ENCODE results near the gene PCDH8. TPM values are rescaled to one million over a fixed set of nuclear protein-coding genes. Genes with fewer than 3 reads are reported as not detected.
A peak's percentile ranks its signal among the peaks of the same experiment; 100 is the strongest.

PCDH8 gene
- not detected for total RNA-seq
- long read RNA-seq, result 0 reads

- DNase-seq (peak; percentile 47), ATAC-seq (ENCODE audit: poor library complexity) (no peak)
- intact Hi-C loops (cut with DNase I), result no loop called here
Measured at GRCh38 chr13:52848455-52849195, at the start of gene PCDH8. PCDH8 (minus strand) TSS chr13:52848640; CDS start chr13:52848436, 204 bp downstream.

- peak; percentile 47 for DNase-seq
- intact Hi-C loops (cut with DNase I), result no loop called here
- peak; percentile 73 for ATAC-seq (ENCODE audit: poor library complexity)
Measured at GRCh38 chr13:52896827-52897659, 48.6 kb upstream of the PCDH8 start.

GRCh38 chr13:52894413-52894812 lies 46.0 kb upstream of the PCDH8 start:
- intact Hi-C loops (cut with DNase I), result no loop called here
- DNase-seq (no peak), ATAC-seq (ENCODE audit: poor library complexity) (no peak)

GRCh38 chr13:52892925-52893324 lies 44.5 kb upstream of the PCDH8 start:
- intact Hi-C loops (cut with DNase I), result no loop called here
- ATAC-seq (ENCODE audit: poor library complexity), result no peak
- no peak for DNase-seq

- ATAC-seq (ENCODE audit: poor library complexity) (no peak), DNase-seq (no peak)
- intact Hi-C loops (cut with DNase I), result no loop called here
Measured at GRCh38 chr13:52891706-52892105, 43.3 kb upstream of the PCDH8 start.

- no peak for DNase-seq
- ATAC-seq (ENCODE audit: poor library complexity), result no peak
- intact Hi-C loops (cut with DNase I), result no loop called here
Measured at GRCh38 chr13:52887165-52887564, 38.7 kb upstream of the PCDH8 start.

- ATAC-seq (ENCODE audit: poor library complexity) (no peak), DNase-seq (no peak)
- intact Hi-C loops (cut with DNase I), result no loop called here
Measured at GRCh38 chr13:52885141-52885540, 36.7 kb upstream of the PCDH8 start.

GRCh38 chr13:52884429-52885010 lies 36.1 kb upstream of the PCDH8 start:
- intact Hi-C loops (cut with DNase I), result no loop called here
- DNase-seq, result no peak
- ATAC-seq (ENCODE audit: poor library complexity), result peak; percentile 60

- DNase-seq, result no peak
- no peak for ATAC-seq (ENCODE audit: poor library complexity)
- intact Hi-C loops (cut with DNase I), result no loop called here
Measured at GRCh38 chr13:52882785-52883184, 34.3 kb upstream of the PCDH8 start.

GRCh38 chr13:52879950-52880741 lies 31.7 kb upstream of the PCDH8 start:
- intact Hi-C loops (cut with DNase I), result no loop called here
- no peak for ATAC-seq (ENCODE audit: poor library complexity)
- DNase-seq, result no peak

GRCh38 chr13:52878831-52879230 lies 30.4 kb upstream of the PCDH8 start:
- intact Hi-C loops (cut with DNase I), result no loop called here
- no peak for ATAC-seq (ENCODE audit: poor library complexity)
- no peak for DNase-seq

- intact Hi-C loops (cut with DNase I), result no loop called here
- DNase-seq, result no peak
- ATAC-seq (ENCODE audit: poor library complexity), result no peak
Measured at GRCh38 chr13:52870143-52870542, 21.7 kb upstream of the PCDH8 start.

- ATAC-seq (ENCODE audit: poor library complexity) (no peak), DNase-seq (no peak)
- intact Hi-C loops (cut with DNase I), result no loop called here
Measured at GRCh38 chr13:52869621-52870020, 21.2 kb upstream of the PCDH8 start.

GRCh38 chr13:52869050-52869449 lies 20.6 kb upstream of the PCDH8 start:
- DNase-seq, result no peak
- intact Hi-C loops (cut with DNase I), result no loop called here
- no peak for ATAC-seq (ENCODE audit: poor library complexity)

- ATAC-seq (ENCODE audit: poor library complexity), result no peak
- intact Hi-C loops (cut with DNase I), result no loop called here
- no peak for DNase-seq
Measured at GRCh38 chr13:52868190-52868589, 19.8 kb upstream of the PCDH8 start.

- intact Hi-C loops (cut with DNase I), result no loop called here
- DNase-seq (no peak), ATAC-seq (ENCODE audit: poor library complexity) (no peak)
Measured at GRCh38 chr13:52864941-52865340, 16.5 kb upstream of the PCDH8 start.

- intact Hi-C loops (cut with DNase I), result no loop called here
- no peak for DNase-seq
- ATAC-seq (ENCODE audit: poor library complexity), result no peak
Measured at GRCh38 chr13:52862358-52863206, 14.1 kb upstream of the PCDH8 start.

GRCh38 chr13:52852444-52852843 lies 4.0 kb upstream of the PCDH8 start:
- intact Hi-C loops (cut with DNase I), result no loop called here
- ATAC-seq (ENCODE audit: poor library complexity), result no peak
- no peak for DNase-seq
